GM12873 (cell line): Measurements from ENCODE around the gene ABHD17A.

Experiments
- CTCF ChIP-seq: IDR thresholded peaks from 2 replicates; pipeline ENCODE4 v1.5.1; 2012; ENCODE audit warnings: low read depth, mild to moderate bottlenecking, moderate library complexity, low read length, control low read depth; ENCODE audit not compliant: insufficient read depth; ENCODE audit errors: missing control alignments

Gene ABHD17A

DNA sequence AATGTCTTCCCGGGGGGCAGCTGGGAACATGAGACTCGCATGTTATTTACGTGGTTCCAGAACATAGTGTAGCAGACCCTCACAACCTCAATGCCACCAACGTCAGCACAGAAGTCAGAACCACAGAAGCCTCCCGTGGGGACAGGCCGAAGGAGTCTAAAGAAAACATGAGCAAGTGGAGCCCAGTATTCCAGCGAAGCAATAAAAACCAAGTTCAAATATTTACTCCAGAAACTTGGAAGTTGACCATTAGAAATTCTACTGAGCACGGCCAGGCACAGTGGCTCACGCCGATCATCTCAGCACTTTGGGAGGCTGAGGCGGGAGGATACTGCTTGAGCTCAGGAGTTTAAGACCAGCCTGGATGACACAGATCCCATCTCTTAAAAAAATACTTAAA is 55.3 kb downstream of the ABHD17A start:
- no peak for TF ChIP-seq CTCF

GRCh38 chr19:1828279-1829238 is 56.7 kb downstream of the ABHD17A start:
- TF ChIP-seq CTCF: no peak

- no peak for TF ChIP-seq CTCF
Observed at GRCh38 chr19:1827566-1828278, 57.6 kb downstream of the ABHD17A start.
